Stimulated activated CD8-positive, alpha-beta memory T cell treated with anti-CD3 and anti-CD28 coated beads, Interleukin-15, amount 100 ng/mL, for 4 hours (primary cell): ENCODE data around the gene ANGPTL1.

ENCODE experiments used
- DNase-seq, 2 donors: peaks; one replicate each; pipeline ENCODE4 v3.0.0-alpha.2; 2020; ENCODE audit warnings: low read depth in 2 of 2

ANGPTL1 gene, protein sequence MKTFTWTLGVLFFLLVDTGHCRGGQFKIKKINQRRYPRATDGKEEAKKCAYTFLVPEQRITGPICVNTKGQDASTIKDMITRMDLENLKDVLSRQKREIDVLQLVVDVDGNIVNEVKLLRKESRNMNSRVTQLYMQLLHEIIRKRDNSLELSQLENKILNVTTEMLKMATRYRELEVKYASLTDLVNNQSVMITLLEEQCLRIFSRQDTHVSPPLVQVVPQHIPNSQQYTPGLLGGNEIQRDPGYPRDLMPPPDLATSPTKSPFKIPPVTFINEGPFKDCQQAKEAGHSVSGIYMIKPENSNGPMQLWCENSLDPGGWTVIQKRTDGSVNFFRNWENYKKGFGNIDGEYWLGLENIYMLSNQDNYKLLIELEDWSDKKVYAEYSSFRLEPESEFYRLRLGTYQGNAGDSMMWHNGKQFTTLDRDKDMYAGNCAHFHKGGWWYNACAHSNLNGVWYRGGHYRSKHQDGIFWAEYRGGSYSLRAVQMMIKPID

DNA sequence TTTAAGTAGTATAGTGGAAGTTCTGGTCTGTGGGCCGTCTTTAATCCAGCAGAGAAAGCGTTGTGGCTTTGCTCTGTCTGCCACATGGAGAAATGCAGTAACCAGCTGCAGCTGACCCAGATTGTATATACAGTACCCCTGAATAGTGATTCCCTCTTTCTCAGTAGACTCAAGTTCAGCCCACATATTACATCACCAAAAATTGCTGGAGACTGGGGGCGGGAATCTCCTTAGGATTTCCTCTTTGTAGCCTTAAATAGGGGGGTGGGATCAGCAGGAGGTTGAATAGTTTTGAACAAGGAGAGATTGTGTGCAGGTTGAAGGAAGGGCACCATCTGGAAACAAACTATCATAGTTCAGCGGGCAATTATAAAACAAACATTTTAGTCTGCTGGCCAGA, at the start of gene ANGPTL1:
TSS of gene ANGPTL1 (minus strand) at position 134 of the 400 bp plus-strand sequence. CDS start 5,301 bp downstream, outside the sequence.
- no peak for DNase-seq

DNA sequence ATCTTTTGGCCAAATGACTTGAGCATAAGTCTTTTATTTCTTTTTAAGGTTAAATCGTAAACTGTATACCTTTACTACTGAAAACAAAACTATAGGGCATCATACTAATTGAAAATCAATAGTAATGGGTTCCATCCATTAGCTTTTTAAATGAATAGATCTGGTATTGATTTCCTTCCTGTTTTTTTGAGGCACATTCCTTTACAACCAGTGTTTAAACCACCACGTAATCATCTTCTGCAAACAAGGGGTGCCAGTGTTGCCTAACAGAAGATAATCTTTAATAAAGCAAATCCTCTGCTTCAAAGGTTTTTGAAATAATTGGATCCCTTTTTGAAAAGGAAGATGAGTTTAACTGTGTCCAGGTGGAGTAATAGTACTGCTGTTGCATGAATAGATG, 48.7 kb upstream of the ANGPTL1 start:
- no peak for DNase-seq

DNA sequence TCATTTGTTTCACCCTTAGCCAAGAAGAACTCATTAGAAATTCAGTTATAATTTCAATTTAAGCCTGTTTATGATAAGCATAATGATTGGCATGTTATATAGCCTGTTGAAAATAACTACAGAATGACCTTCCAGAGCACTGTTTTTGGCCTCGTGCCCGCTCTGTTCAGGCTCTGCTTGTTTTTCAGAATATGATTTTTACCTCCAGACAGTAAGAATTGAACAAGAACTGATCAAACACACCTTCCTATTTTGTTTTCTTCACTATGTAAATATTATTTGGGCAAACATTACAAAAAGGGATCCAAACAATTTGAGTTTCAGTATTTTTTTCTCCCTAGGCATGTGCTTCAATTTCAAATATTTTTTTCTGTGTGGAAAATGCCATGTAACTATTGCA, 48.1 kb upstream of the ANGPTL1 start:
- DNase-seq, result no peak

DNA sequence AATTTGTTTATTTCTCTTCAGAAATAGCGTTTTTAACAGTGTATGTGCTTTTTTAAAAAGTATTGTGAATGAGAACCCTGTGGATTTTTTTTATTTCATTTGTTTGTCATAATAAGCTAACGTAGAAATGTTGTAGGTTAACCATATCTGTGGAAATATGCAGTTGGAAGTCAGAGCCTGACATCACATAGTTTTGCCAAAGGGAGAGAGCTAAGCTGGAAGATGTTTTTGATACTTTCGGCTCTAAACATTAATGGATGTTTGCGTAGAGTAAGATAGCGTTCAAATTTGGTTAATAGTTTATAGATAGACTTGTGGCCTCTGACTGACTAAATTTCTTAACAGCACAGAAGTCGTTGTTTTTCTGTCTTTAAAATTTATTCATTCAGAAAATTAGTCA, 47.4 kb upstream of the ANGPTL1 start:
- no peak for DNase-seq

DNA sequence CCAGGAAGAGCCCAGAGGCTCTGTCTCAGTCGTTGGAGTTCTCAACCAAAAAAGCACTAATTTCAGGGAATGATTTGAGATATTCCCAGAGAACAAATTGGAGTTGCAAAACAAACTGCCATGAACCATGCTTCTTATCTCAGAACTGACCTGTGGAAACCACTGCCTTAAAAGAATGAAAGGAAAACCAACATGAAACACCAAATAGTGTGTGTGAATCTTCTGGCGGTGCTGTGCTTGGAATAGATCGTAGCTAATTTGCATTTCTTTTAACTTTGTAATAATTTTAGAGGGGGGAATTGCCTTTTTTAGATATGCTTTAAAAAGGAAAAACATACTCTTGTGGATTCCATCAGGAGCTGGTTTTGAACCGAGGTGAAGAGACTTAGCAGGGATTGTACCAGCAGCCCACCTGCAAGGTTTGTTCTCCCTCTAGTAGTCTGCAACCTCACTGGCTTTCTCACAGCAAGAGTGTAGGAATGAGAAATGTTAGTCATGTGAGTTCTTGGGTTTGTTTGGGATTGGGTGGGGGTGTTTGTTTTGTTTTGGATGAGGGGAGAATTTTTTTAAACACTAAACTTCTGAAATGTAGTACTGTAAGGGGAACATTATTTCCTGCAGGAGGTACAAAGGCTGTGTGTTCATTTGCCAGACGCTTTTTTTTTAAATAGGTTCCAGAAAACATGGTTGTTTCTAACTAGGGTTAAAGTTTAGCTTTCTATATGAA, 45.7 kb upstream of the ANGPTL1 start:
- no peak for DNase-seq

DNA sequence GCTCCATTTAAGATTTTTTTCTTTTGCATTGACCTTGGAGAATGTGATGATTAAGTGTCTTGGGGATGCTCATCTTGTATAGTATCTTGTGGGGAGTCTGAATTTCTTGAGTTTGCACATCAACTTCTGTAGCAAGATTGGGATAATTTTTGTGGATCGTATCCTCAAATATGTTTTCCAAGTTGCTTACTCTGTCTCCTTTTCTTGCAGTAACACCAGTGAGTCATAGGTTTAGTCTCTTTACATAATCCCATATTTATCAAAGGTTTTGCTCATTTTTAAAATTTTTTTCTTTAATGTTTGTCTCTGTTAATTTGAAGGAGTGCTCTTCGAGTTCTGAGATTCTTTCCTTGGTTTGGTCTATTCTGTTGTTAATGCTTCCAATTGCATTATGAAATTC, 41.7 kb upstream of the ANGPTL1 start:
- no peak for DNase-seq

DNA sequence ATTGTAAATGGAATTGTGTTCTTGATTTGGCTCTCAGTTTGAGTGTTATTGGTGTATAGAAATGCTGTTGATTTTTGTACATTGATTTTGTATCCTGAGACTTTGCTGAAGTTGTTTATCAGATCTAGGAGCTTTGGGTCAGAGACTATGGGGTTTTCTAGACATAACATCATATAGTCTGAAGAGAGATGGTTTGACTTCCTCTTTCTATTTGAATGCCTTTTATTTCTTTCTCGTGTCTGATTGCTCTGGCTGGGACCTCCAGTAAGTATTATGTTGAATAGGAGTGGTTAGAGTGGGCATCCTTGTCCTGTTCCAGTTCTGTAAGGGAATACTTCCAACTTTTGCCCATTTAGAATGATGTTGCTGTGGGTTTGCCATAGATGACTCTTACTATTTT, 39.1 kb upstream of the ANGPTL1 start:
- no peak for DNase-seq

DNA sequence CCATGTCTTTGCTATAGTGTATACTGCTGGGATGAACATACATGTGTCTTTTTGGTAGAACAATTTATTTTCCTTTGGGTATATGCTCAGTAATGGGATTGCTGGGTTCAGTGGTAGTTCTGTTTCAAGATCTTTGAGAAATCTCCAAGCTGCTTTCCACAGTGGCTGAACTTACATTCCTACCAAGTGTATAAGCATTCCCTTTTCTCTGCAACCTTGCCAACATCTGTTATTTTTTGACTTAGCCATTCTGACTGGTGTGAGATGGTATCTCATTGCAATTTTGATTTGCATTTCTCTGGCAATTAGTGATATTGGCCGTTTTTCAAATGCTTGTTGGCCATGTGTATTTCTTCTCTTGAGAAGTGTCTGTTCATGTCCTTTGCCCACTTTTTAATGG, 37.5 kb upstream of the ANGPTL1 start:
- DNase-seq, result no peak

DNA sequence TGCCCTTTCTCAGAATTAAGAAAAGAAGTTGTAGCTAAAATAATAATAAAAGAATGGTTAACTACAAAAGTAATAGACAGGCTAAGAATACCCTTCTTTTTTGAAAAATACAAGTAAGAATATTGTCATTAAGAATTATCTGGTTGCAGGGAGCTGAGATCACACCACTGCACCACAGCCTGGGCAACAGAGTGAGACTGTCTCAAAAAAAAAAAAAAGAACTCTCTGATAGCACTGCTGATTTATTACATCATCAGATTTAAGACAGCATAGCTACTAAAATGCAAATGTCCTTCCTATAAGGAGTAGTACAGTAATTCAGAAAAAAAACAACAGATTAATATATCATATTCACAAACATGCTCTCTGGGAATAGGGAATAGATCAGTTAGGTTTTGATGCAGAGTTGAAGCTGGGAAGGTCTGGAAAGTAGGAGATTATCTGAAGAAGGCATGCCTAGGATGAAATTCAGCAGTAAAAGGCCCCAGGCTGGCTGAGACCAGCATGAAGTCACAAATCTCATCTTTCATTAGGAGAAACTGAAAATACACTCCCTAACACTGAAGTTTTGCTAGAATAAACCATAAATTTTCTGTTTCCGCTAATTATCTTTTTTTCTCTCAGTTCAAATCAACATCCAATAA, 30.7 kb upstream of the ANGPTL1 start:
- DNase-seq, result no peak

DNA sequence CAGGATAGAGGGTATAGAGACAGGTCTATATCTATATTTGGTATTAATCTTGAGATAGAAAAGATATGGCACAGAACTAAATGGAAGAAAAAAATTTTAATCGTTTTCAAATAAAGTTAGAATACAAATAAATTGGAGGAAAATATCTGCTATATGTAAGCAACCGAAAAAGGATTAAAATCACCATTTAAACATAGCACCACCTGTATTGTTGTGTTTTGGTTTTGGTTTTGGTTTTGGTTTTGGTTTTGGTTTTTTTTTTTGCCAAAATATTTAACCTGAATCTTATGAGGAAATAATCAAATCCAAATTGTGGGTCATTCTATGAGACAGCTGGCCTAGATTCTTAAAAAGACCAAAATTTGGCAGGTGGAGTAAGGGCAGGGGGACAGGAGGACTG, 28.5 kb upstream of the ANGPTL1 start:
- DNase-seq, result no peak

DNA sequence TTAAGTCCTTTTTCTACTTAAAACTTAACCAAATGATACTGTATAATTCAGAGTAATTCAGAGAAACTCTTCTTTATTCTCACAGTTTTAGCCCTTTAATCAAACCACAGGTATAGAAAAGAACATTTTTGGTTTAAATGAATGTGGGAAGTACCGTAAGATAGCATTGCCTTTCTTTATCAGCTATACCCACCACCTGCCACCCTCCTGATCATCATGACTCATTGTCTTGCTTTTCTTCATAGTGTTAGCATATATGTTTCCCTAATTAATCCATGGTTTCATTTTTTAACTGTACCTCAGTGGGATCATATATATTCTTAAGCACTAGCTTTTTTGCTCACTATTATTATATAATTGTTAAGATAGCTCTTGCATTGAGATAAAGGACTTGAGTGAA, 27.5 kb upstream of the ANGPTL1 start:
- no peak for DNase-seq

DNA sequence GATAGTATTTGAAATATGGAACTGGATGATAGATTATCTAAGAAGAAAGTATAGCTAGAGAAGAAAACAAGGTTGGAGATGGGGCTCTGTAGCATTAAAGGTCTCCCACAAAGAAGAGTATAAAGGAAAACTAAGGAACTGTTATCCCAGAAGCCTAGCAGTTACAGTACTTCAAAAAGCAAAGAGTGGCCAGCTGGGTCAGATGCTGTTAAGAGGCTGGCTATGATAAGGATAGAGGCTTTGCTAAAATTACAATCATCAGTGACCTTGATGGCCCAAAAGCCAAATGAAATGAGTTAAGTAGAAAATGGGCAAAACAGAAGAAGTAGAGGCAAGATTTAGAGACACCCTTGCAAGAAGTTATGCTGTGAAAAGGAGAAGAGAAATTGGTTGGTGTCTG, 25.1 kb upstream of the ANGPTL1 start:
- no peak for DNase-seq

DNA sequence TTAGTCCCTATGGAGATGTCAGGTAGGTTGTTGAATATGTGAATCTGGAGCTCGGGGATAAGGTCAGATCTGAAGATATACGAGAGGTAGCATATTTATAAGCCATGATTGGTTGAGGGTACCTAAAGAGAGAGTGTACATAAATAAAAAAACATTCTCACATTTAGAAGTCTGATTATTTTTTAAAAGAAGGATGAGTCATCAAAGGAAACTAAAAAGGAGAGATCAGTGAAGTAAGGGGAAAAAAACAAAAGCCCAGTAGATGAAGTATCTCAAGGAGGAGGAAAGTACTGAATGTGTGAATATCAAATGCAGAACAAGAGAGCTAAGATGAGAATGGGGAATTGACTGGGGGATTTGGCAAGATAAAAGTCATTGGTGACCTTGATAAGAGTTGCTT, 15.7 kb upstream of the ANGPTL1 start:
- DNase-seq, result no peak

DNA sequence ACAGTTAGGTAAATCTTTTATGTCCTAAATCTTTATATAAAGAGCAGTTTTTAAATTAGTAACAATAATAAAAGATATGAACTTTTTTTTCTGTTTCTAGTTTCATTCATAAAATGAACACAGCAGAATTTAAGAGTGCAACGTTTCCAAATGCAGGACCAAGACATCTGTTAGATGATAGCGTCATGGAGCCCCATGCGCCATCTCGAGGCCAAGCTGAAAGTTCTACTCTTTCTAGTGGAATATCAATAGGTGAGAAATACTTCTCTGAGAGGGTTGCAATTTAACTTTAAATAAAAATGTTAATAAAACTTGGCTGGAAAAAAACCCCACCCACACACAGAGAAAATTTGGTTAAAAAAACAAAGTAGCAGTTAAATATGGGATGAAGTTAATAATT, 15.0 kb upstream of the ANGPTL1 start:
- DNase-seq, result no peak

DNA sequence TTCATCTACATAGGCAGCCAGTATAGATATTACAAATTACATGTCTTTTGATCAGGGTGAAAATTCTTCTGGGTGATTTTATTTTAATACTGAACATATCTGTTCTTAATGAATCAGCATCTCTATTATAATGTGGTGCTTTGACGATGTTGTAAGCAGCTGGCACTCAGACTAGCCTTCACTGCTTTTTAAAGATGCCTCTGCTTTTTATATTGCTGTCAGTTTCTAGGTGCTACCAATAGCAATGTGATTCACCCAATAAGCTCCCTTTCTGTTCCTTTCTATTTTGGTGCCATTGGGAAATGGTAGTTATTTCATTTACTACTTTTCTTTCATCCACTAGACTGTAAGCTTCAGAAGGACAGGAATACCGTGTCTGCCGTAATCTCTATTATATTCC, 11.1 kb upstream of the ANGPTL1 start:
- DNase-seq, result no peak

DNA sequence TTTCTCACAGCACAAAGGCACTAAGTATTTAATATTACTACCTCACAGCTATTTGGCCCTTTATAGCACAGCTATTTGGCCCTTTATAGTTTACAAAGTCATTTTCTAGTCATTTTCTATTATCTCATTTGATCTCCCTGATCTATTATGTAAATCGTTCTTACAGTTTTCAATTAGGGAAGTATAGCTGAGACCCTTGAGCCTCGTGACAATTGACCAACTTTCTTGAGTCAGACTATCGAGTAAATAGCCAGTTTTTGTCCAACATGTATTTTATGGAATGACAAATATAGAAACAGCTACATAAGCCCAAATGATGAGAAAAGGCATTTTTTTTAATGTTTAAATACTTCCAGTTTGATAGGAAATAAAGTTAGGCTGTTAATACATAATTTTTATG, 7.0 kb upstream of the ANGPTL1 start:
- no peak for DNase-seq

DNA sequence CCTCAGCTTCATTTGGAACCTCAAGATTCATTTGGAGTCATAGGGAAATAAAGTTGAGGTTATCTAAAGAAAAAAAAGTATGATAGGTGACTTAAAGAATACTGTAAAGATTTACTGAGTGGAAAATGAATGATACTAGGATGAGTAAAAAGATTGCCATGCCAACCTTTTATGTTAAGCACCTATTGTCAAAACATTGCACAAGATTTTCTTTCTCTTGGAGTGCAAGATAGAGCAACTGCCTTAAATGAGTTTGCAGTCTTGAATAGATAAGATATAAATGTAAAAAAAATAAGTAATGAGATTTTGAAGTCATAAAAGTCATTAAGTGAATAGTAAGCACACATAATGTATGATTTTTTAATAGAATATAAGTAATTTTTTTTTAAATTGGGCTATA, 5.1 kb upstream of the ANGPTL1 start:
- DNase-seq, result no peak

DNA sequence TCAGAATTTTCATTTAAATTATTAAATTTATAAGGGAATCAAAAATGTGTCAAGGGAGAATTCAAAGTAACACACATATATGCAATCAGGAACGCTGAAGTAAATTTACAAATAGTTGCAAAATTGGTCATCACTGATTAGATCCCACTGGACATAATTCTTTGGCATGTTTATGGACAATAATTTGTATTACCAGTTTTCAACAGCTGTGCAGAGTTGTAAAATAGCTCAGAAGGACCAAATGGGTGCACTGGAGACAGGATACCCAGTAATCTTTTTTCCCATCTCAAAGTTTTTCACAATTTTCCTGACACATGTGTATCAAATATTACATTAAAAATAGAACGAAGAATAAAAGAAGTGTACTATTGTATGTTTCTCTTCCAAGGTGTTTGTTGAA, 4.1 kb upstream of the ANGPTL1 start:
- no peak for DNase-seq

DNA sequence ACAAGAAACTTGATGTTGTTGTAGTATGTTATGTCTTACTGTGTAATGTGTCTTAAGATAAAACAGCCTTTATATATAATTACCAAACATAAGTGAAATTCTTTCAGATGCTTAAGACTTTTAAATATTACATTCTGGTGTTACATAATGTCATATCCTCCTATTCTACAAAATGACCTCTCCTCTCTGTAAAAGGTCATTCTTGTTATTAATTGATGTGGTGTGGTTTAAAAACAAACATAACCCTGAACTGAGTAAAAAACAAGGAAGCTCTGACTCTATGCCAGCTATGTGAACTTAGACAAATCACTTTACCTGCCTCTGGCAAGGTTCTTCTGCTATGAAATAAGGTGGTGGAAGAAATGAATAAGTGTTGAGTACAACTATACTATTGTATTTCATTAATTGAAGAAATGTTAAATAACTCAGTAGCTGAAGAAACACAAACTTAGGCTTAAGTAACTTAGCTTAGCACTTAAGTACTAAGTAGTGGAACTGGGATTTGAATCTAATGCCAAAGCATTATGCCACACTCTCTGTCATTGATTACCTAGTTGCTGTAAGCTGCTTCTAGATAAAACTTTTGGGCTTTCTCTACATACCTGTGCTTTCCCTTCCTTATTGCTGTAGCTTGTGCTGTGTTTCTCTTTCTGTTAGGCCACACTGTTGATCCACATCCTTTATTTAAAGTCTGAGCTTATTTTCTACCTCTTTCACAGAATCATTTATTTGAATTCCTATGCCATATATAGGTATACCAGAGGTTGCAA, 859 bp upstream of the ANGPTL1 start:
- no peak for DNase-seq

DNA sequence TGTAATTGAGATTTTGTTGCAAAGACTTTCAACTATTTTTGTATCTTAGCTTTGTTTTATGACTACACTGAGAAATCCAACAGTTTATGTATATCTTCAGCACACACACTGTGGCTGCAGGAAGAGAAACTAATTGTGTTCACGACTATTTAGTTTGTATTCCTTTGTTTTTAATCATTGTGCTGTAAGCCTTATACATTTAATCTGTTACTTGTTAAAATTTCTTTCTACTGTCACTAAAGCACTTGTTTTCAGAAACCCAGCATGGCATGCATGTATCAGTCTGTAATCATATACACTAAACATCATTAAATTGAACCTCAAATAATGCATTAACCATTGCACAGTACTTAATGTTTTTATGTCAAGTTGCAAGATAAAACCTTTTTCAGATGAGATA, 656 bp downstream of the ANGPTL1 start:
- no peak for DNase-seq

DNA sequence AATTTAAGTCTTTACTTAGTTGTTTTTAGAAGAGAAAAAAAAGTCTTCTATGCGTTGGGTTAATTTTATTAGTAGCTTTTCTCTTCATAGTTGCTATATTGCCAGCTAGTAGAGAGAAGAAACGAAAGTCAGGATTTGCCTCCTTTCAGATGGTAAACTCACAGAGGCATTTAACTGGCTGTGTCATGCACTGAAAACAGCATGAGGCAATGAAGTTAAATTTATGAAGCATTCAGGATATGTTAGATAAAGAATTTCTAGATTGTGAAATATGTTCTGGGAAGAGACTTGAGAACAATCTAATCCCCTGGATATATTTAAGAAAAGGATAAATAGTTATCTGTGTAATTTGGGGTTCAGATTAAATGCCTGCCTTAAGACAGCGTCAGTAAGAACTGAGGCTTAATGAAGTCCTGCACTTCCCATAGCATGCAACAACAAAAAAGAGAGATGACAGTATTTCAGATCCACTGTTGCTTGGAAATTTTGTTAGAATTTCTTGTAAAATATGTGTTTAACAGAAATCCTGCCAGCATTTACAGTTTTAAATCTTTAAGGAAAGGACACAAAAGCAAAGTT, 1.7 kb downstream of the ANGPTL1 start:
- DNase-seq, result no peak

DNA sequence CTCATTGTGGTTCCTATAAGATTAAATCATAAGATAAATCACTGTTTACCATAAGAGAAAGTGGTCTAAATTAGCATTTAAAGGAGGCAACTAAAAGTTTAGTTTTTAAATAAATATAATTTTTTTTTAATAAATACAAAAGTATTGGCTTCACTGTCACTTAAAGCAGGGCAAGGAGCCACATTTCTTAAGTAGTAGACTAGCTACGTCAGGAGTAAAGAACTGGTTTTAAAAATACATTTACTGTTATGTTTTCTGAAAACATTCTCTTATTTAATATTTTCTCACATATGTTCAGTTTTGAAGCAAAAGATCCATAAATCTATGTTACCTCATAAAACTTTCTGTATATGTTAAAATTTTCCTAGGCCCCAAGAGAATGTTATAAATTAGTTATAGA, 2.2 kb downstream of the ANGPTL1 start:
- no peak for DNase-seq
